ENCODE measurements around the gene FAT1. TPM values are rescaled to one million over a fixed set of nuclear protein-coding genes. Genes with fewer than 3 reads are reported as not detected.

Gene FAT1
- total and polyA plus RNA-seq, 2 donors (not counting 1 experiment from before 2014, with no cell fraction given): 0.07 to 0.15 TPM

- Histone ChIP-seq H3K4me1 (ENCODE audit: control insufficient read depth in 2 of 2, insufficient read depth in 2 of 2, low read length in 2 of 2) (no peaks in the 10 kb centered on the region), H3K4me2 (replicated peaks; ENCODE audit: low read depth, low read length, poor library complexity, severe bottlenecking) (no peak overlapping the region), H3K4me3 (ENCODE audit: control extremely low read depth in 1 of 5, extremely low read depth in 1 of 5, insufficient read depth in 1 of 5, low read depth in 2 of 5, low read length in 4 of 5) (no peak overlapping the region), H3K9ac (ENCODE audit: low read length) (no peak overlapping the region), H3K79me2 (ENCODE audit: control insufficient read depth, insufficient read depth, low read length) (no peaks in the 10 kb centered on the region), H3K27ac (ENCODE audit: low read length in 2 of 2) (no peak overlapping the region), H3K9me3 (ENCODE audit: control extremely low read depth in 1 of 3, control insufficient read depth in 2 of 3, insufficient read depth in 1 of 3, low read length in 2 of 3) (peaks cover 0 to 28% (median 0%) of the 10 kb centered on the region in 3 donors), H3K27me3 (replicated peaks in 1 of 4; ENCODE audit: control extremely low read depth in 1 of 4, control insufficient read depth in 3 of 4, insufficient read depth in 4 of 4, low read length in 3 of 4) (no peaks in the 10 kb centered on the region), H2AFZ (ENCODE audit: insufficient read depth, low read depth, low read length, poor library complexity, severe bottlenecking) (no peak overlapping the region), H3K36me3 (replicated peaks in 1 of 2; ENCODE audit: control extremely low read depth in 1 of 2, control insufficient read depth in 1 of 2, extremely low read depth in 1 of 2, insufficient read depth in 2 of 2, low read length in 1 of 2) (no peaks in the 10 kb centered on the region), H4K20me1 (ENCODE audit: control insufficient read depth, insufficient read depth, low read length, poor library complexity, severe bottlenecking) (no peaks in the 10 kb centered on the region)
- intact Hi-C loops (cut with micrococcal nuclease): no loop called here
- ATAC-seq (ENCODE audit: low read depth): no peak
- CTCF ChIA-PET: no interaction called here
- no peaks in the 10 kb centered on the region for H3K27me3 Mint-ChIP-seq
- H3K27ac Mint-ChIP-seq: no peak overlapping the region
- no peak for DNase-seq
- WGBS (ENCODE audit: insufficient coverage): 93% methylated on average over 6 of the region's 6 CpGs
- no peak for TF ChIP-seq EZH2 (IDR thresholded peaks at IDR 0.05; ENCODE audit: borderline replicate concordance, insufficient read depth, low read depth, low read length, poor library complexity, severe bottlenecking)
- no peak for TF ChIP-seq CTCF (IDR thresholded peaks at IDR 0.05)
- H3K4me1 Mint-ChIP-seq: peaks cover 7% of the 10 kb centered on the region
- H3K9me3 Mint-ChIP-seq (ENCODE audit: insufficient read depth): peaks cover 5% of the 10 kb centered on the region
- no peak overlapping the region for H3K4me3 Mint-ChIP-seq
- POLR2A ChIA-PET: no interaction called here
These were observed 93.5 kb downstream of the FAT1 start for GRCh38 chr4:186630128-186630527.

DNA sequence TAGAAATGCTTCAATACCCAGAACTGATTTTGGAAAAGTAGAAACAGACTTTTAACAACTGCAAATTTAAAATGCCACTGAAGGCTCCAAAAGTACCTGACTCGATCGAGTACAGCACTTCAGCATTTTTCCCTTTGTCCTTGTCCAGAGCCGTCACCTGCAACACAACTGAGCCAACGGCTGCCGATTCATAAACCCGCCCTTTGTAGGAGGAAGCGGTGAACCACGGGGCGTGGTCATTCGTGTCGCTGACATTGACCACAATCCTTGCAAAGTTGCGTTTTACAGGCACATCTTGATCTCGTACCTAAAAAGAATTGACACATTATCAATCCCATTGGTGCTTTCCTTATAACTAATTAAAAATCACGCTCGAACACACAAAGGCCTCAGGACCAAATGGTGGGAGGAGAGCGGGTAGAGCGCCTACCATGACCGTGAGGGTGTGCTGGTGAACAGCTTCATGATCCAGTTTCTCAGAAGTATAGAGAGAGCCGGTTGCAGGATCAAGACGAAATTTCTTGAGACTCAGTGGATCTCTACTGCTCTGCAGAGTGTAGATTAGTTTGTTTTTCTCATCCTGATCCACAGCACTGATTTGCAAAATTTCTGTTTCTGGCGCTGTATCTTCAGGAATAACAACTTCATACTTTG lies 95.5 kb downstream of the FAT1 start:
- H2AFZ ChIP-seq (ENCODE audit: insufficient read depth, low read depth, low read length, poor library complexity, severe bottlenecking): no peak overlapping the region
- peaks cover 0 to 23% (median 0%) of the 10 kb centered on the region in 3 donors for H3K9me3 ChIP-seq (ENCODE audit: control extremely low read depth in 1 of 3, control insufficient read depth in 2 of 3, insufficient read depth in 1 of 3, low read length in 2 of 3)
- no peak for TF ChIP-seq CTCF (IDR thresholded peaks at IDR 0.05)
- TF ChIP-seq EZH2 (IDR thresholded peaks at IDR 0.05; ENCODE audit: borderline replicate concordance, insufficient read depth, low read depth, low read length, poor library complexity, severe bottlenecking): no peak
- Mint-ChIP-seq H3K27ac (no peak overlapping the region), H3K27me3 (no peaks in the 10 kb centered on the region), H3K9me3 (ENCODE audit: insufficient read depth) (peaks cover 5% of the 10 kb centered on the region), H3K4me1 (peaks cover 7% of the 10 kb centered on the region), H3K4me3 (no peak overlapping the region)
- CTCF ChIA-PET: no interaction called here
- intact Hi-C loops (cut with micrococcal nuclease): no loop called here
- POLR2A ChIA-PET: no interaction called here
- H3K27me3 ChIP-seq (replicated peaks in 1 of 4; ENCODE audit: control extremely low read depth in 1 of 4, control insufficient read depth in 3 of 4, insufficient read depth in 4 of 4, low read length in 3 of 4): no peaks in the 10 kb centered on the region
- H3K27ac ChIP-seq (ENCODE audit: low read length in 2 of 2): no peak overlapping the region
- H3K4me2 ChIP-seq (replicated peaks; ENCODE audit: low read depth, low read length, poor library complexity, severe bottlenecking): no peak overlapping the region
- 62% methylated on average over 17 of the region's 21 CpGs for WGBS (ENCODE audit: insufficient coverage)
- no peaks in the 10 kb centered on the region for H3K36me3 ChIP-seq (replicated peaks in 1 of 2; ENCODE audit: control extremely low read depth in 1 of 2, control insufficient read depth in 1 of 2, extremely low read depth in 1 of 2, insufficient read depth in 2 of 2, low read length in 1 of 2)
- no peaks in the 10 kb centered on the region for H3K79me2 ChIP-seq (ENCODE audit: control insufficient read depth, insufficient read depth, low read length)
- H4K20me1 ChIP-seq (ENCODE audit: control insufficient read depth, insufficient read depth, low read length, poor library complexity, severe bottlenecking): no peaks in the 10 kb centered on the region
- H3K4me1 ChIP-seq (ENCODE audit: control insufficient read depth in 2 of 2, insufficient read depth in 2 of 2, low read length in 2 of 2): no peaks in the 10 kb centered on the region
- no peak for ATAC-seq (ENCODE audit: low read depth)
- no peak overlapping the region for H3K9ac ChIP-seq (ENCODE audit: low read length)
- no peak overlapping the region for H3K4me3 ChIP-seq (ENCODE audit: control extremely low read depth in 1 of 5, extremely low read depth in 1 of 5, insufficient read depth in 1 of 5, low read depth in 2 of 5, low read length in 4 of 5)
- no peak for DNase-seq
